Caco-2 (cell line): Measurements from ENCODE around the gene TTLL4. TPM values are rescaled to one million over a fixed set of nuclear protein-coding genes. Genes with fewer than 3 reads are reported as not detected.
A peak's percentile ranks its signal among the peaks of the same experiment; 100 is the strongest.

Experiments
- BruUV-seq: library from RNA; stranded (reverse); fragments of 400-500 nt; replicated peaks from 2 replicates; lab custom pipeline; 2021; lab: Mats Ljungman, UMichigan
- CTCF ChIA-PET: fragments of 300-600 bp; sonication (Branson Sonifier 250); formaldehyde crosslinking; loops from one replicate; lab custom pipeline; 2022; ENCODE audit warnings: antibody characterized with exemption; lab: Charles Lee
- POLR2A ChIA-PET: fragments of 300-600 bp; sonication (Branson Sonifier 250); formaldehyde crosslinking; loops from one replicate; lab custom pipeline; 2022; ENCODE audit warnings: antibody characterized with exemption; lab: Charles Lee
- DNase-seq, 2 experiments: peaks; one replicate each; pipeline versions ENCODE4 v3.0.0 to v3.0.0-alpha.2; 2020 to 2022
- H3K27me3 ChIP-seq: replicated peaks from 2 replicates; pipeline ENCODE4 v1.6.0; 2011; ENCODE audit warnings: low read length; ENCODE audit not compliant: control insufficient read depth, insufficient read depth
- H3K36me3 ChIP-seq: 2 replicates; pipeline ENCODE4 v1.5.1; 2011; ENCODE audit warnings: low read length; ENCODE audit not compliant: control insufficient read depth, insufficient read depth
- H3K4me1 ChIP-seq: fragments of 250-450 bp; sonication (Bioruptor Pico); 2 replicates; pipeline ENCODE4 v1.5.1; 2020; ENCODE audit warnings: mild to moderate bottlenecking
- H3K4me3 ChIP-seq: 2 replicates; pipeline ENCODE4 v1.5.1; 2011; ENCODE audit warnings: low read depth, mild to moderate bottlenecking, control low read depth, low read length
- H3K9me3 ChIP-seq: fragments of 250-450 bp; sonication (Bioruptor Pico); 2 replicates; pipeline ENCODE4 v1.5.1; 2020; ENCODE audit warnings: mild to moderate bottlenecking, moderate library complexity
- H3K27ac Mint-ChIP-seq: one replicate; pipeline ENCODE4 v1.8.0; 2022; ENCODE audit warnings: mixed read lengths; ENCODE audit not compliant: unreplicated experiment
- H3K27me3 Mint-ChIP-seq: one replicate; pipeline ENCODE4 v1.8.0; 2022; ENCODE audit warnings: mixed read lengths; ENCODE audit not compliant: insufficient read depth, unreplicated experiment
- H3K36me3 Mint-ChIP-seq: one replicate; pipeline ENCODE4 v1.8.0; 2022; ENCODE audit warnings: mild to moderate bottlenecking, mixed read lengths; ENCODE audit not compliant: insufficient read depth, unreplicated experiment
- H3K4me1 Mint-ChIP-seq: one replicate; pipeline ENCODE4 v1.8.0; 2022; ENCODE audit warnings: low read depth, mixed read lengths; ENCODE audit not compliant: unreplicated experiment
- H3K4me3 Mint-ChIP-seq: one replicate; pipeline ENCODE4 v1.8.0; 2022; ENCODE audit warnings: mild to moderate bottlenecking, moderate library complexity, mixed read lengths; ENCODE audit not compliant: unreplicated experiment
- H3K9me3 Mint-ChIP-seq: one replicate; pipeline ENCODE4 v1.8.0; 2022; ENCODE audit warnings: mixed read lengths; ENCODE audit not compliant: unreplicated experiment
- intact Hi-C: fragments of 100-400 bp; cut with micrococcal nuclease; formaldehyde crosslinking; loops from one replicate; pipeline ENCODE4 v1.10.0; 2022; ENCODE audit not compliant: unreplicated experiment
- total RNA-seq: library from RNA; stranded (reverse); gene quantifications from 2 replicates; pipeline ENCODE4 v1.2.3, GENCODE V29; 2022
- TF ChIP-seq, protein P1 (sequence below), 2 experiments: fragments of 200-600 bp in 1 of 2; IDR thresholded peaks; 1 replicate in 1 of 2; 2 replicates in 1 of 2; pipeline versions ENCODE4 v1.5.1 to v1.8.0; 2011 to 2022; ENCODE audit warnings: antibody characterized with exemption in 1 of 2, control low read depth in 1 of 2, inconsistent platforms in 1 of 2, low read depth in 1 of 2, low read length in 1 of 2, mild to moderate bottlenecking in 1 of 2, moderate library complexity in 1 of 2; ENCODE audit not compliant: insufficient read depth in 1 of 2, severe bottlenecking in 1 of 2, unreplicated experiment in 1 of 2

TTLL4 gene
- total RNA-seq, 1 experiment from 2014 or later = 86.6 TPM

DNA sequence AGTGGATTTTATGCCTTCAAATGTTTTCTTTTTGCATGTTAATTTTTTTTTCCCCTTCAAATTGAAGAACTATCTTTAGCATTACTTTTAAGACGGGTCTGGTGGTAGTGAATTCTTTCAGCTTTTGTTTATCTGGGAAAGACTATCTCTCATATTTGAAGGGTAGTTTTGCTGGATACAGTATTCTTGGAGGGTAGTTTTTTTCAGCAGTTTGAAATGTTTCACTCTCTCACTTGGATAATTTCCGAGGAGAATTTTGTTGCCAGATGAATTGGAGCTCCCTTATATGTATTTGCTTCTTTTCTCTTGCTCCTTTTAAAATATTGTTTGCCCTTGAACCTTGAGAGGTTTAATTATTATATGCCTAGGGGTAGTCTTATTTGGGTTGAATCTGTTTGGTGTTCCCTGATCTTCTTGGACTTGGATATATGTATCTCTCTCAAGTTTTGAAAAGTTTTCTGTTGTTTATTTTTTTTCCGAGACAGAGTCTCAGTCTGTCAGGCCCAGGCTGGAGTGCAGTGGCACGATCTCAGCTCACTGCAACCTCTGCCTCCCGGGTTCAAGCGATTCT lies 15.5 kb downstream of the TTLL4 start:
- CTCF ChIA-PET = interaction anchor here (1.3 kb wide), 1 partner anchor 16 kb away, joined by 3 read pairs; no protein-coding TSS in a partner anchor

DNA sequence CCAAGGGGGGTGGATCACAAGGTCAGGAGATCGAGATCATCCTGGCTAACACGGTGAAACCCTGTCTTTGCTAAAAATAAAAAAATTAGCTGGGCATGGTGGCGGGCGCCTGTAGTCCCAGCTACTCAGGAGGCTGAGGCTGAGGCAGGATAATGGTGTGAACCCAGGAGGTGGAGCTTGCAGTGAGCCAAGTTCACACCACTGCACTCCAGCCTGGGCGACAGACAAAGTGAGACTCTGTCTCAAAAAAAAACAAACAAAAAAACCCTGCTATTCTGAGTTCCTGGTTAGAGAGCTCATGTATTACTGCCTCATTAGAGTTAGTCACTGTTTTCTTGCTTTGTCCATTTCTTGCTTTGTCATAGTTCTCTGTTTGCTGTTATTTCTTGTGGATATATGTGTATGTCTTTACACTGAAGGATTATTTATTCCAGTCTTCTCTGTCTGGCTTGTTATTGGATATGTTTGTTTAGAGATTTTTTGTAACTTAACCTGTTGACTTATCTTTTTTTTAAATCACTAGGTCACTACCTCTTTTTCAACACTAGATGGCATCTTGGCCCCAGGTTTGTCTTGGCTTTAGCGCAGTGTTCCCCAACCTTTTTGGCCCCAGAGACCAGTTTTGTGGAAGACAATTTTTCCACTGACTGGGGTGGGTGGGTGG lies 17.0 kb downstream of the TTLL4 start:
- H3K4me3 ChIP-seq = no peak overlapping the region
- H3K4me1 Mint-ChIP-seq = peaks cover 7% of the 10 kb centered on the region
- ChIA-PET POLR2A (no interaction called here), CTCF (interaction anchor here (0.6 to 1.0 kb wide), 2 partner anchors 120 to 846 kb away, joined by 4 to 5 read pairs; no protein-coding TSS in a partner anchor)
- H3K9me3 ChIP-seq = peaks cover 14% of the 10 kb centered on the region
- no peak overlapping the region for H3K27ac Mint-ChIP-seq
- no peaks in the 10 kb centered on the region for H3K27me3 Mint-ChIP-seq
- no peak for DNase-seq
- TF ChIP-seq, protein P1, sequence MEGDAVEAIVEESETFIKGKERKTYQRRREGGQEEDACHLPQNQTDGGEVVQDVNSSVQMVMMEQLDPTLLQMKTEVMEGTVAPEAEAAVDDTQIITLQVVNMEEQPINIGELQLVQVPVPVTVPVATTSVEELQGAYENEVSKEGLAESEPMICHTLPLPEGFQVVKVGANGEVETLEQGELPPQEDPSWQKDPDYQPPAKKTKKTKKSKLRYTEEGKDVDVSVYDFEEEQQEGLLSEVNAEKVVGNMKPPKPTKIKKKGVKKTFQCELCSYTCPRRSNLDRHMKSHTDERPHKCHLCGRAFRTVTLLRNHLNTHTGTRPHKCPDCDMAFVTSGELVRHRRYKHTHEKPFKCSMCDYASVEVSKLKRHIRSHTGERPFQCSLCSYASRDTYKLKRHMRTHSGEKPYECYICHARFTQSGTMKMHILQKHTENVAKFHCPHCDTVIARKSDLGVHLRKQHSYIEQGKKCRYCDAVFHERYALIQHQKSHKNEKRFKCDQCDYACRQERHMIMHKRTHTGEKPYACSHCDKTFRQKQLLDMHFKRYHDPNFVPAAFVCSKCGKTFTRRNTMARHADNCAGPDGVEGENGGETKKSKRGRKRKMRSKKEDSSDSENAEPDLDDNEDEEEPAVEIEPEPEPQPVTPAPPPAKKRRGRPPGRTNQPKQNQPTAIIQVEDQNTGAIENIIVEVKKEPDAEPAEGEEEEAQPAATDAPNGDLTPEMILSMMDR (IDR thresholded peaks at IDR 0.05; ENCODE audit: insufficient read depth in 1 of 2, low read depth in 1 of 2, low read length in 1 of 2, severe bottlenecking in 1 of 2, unreplicated experiment in 1 of 2) = peak; percentile 23 to 37
- intact Hi-C loops = loop anchor here (1.0 kb wide), 1 partner anchor 120 kb away; no protein-coding TSS in a partner anchor
- no peaks in the 10 kb centered on the region for H3K9me3 Mint-ChIP-seq
- peaks cover 51% of the 10 kb centered on the region for H3K36me3 Mint-ChIP-seq
- peaks cover 7% of the 10 kb centered on the region; the same call in 1 of the 2 replicates for H3K4me1 ChIP-seq
- no peaks in the 10 kb centered on the region for H3K27me3 ChIP-seq
- BruUV-seq = no TSS peak
- peaks cover 2% of the 10 kb centered on the region; the same call in 1 of the 2 replicates for H3K36me3 ChIP-seq
- H3K4me3 Mint-ChIP-seq = no peak overlapping the region

More for the DNA sequence above, 15.5 kb downstream of the TTLL4 start:
- H3K36me3 Mint-ChIP-seq = peaks cover 51% of the 10 kb centered on the region
- Histone ChIP-seq H3K4me3 (no peak overlapping the region), H3K27me3 (no peaks in the 10 kb centered on the region), H3K9me3 (peaks cover 14% of the 10 kb centered on the region), H3K36me3 (peaks cover 2% of the 10 kb centered on the region; the same call in 1 of the 2 replicates), H3K4me1 (no peaks in the 10 kb centered on the region)
- no peaks in the 10 kb centered on the region for H3K4me1 Mint-ChIP-seq
- intact Hi-C loops = no loop called here
- POLR2A ChIA-PET = interaction anchor here (0.6 kb wide), 1 partner anchor 58 kb away, joined by 3 read pairs; no protein-coding TSS in a partner anchor
- H3K9me3 Mint-ChIP-seq = no peaks in the 10 kb centered on the region
- no peak overlapping the region for H3K27ac Mint-ChIP-seq
- no peak overlapping the region for H3K4me3 Mint-ChIP-seq
- H3K27me3 Mint-ChIP-seq = no peaks in the 10 kb centered on the region
- TF ChIP-seq, protein P1 (IDR thresholded peaks at IDR 0.05; ENCODE audit: insufficient read depth in 1 of 2, low read depth in 1 of 2, low read length in 1 of 2, severe bottlenecking in 1 of 2, unreplicated experiment in 1 of 2) = no peak
- DNase-seq = no peak
- no TSS peak for BruUV-seq

DNA sequence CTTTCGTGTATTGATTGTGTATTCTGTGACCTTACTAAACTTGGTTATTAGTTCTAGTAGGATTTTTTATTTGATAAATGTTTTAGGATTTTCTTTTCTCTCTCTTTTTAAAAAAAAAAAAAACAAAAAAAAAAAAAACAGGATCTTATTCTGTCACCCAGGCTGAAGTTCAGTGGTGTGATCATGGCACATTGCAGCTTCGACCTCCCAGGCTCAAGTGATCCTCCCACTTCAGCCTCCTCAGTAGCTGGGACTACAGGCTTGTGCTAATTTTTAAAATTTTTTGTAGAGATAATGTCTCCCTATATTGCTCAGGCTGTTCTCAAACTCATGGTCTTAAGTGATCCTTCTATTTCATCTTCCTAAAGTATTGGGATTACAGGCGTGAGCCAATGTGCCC lies 19.0 kb downstream of the TTLL4 start:
- TF ChIP-seq, protein P1 (IDR thresholded peaks at IDR 0.05; ENCODE audit: insufficient read depth in 1 of 2, low read depth in 1 of 2, low read length in 1 of 2, severe bottlenecking in 1 of 2, unreplicated experiment in 1 of 2) = no peak
- Mint-ChIP-seq H3K36me3 (peaks cover 62% of the 10 kb centered on the region), H3K27me3 (no peaks in the 10 kb centered on the region), H3K27ac (no peak overlapping the region), H3K9me3 (no peaks in the 10 kb centered on the region), H3K4me1 (peaks cover 7% of the 10 kb centered on the region), H3K4me3 (no peak overlapping the region)
- no peak overlapping the region for H3K4me3 ChIP-seq
- DNase-seq = no peak
- intact Hi-C loops = no loop called here
- ChIA-PET POLR2A (interaction anchor here (0.7 kb wide), 1 partner anchor 180 kb away, joined by 10 read pairs; no protein-coding TSS in a partner anchor), CTCF (no interaction called here)
- peaks cover 7% of the 10 kb centered on the region; the same call in 1 of the 2 replicates for H3K4me1 ChIP-seq
- BruUV-seq = no TSS peak
- H3K36me3 ChIP-seq = peaks cover 2% of the 10 kb centered on the region; the same call in 1 of the 2 replicates
- H3K9me3 ChIP-seq = peaks cover 14% of the 10 kb centered on the region
- H3K27me3 ChIP-seq = no peaks in the 10 kb centered on the region
